Keratinocyte (primary cell): ENCODE data around the gene ZBTB39.
"Not testable (repeated sequence)": the region's sequence is repeated elsewhere in the genome, so short reads cannot be mapped to it uniquely, and the experiment has no call there.

ENCODE experiments used
- CTCF ChIP-seq, 3 experiments: IDR thresholded peaks in 1 of 3; conservative IDR thresholded peaks in 1 of 3; optimal IDR thresholded peaks in 1 of 3; 2 replicates in 2 of 3; 3 replicates in 1 of 3; pipeline versions ENCODE3 to v1.5.1; 2011; ENCODE audit warnings: low read length in 3 of 3, mild to moderate bottlenecking in 3 of 3, moderate library complexity in 2 of 3, control low read depth in 1 of 3, inconsistent platforms in 1 of 3; ENCODE audit not compliant: insufficient read depth in 2 of 3; ENCODE audit errors: extremely low read depth in 1 of 3
- EZH2 ChIP-seq: IDR thresholded peaks from one replicate; pipeline ENCODE4 v1.6.1; 2012; ENCODE audit warnings: inconsistent platforms, mild to moderate bottlenecking, low read length, moderate library complexity

GRCh38 chr12:56977361-56977760 is 29.0 kb downstream of the ZBTB39 start:
- not testable (repeated sequence) for TF ChIP-seq CTCF (optimal IDR thresholded peaks at IDR 0.05 in 1 of 3, IDR thresholded peaks at IDR 0.05 in 1 of 3, conservative IDR thresholded peaks at IDR 0.05 in 1 of 3; ENCODE audit: extremely low read depth in 1 of 3, insufficient read depth in 2 of 3, low read length in 3 of 3); EZH2
